ENCODE measurements around the gene MET. TPM values are rescaled to one million over a fixed set of nuclear protein-coding genes. Genes with fewer than 3 reads are reported as not detected.

The MET gene
- total RNA-seq, 1 experiment from 2014 or later, result 5.0 TPM

DNA sequence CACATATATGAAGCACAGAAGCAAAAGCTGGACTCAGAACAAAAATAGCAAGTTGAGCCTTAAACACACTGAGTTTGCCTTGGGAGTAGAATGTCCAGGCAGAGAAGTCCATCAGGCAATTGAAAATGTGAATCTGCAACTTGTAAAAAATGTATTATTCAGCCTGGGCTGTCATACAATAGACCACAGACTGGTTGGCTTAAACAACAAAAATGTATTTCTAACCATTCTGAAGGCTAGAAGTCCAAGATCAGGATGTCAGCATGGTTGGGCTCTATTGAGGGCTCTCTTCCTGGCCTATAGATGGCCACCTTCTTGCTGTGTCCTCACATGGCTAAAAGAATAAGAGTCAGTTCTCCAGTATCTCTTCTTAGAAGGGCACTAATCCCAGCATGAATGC, 113.8 kb downstream of the MET start:
- no peak overlapping the region for H3K9ac ChIP-seq (ENCODE audit: extremely low read depth, insufficient read length, low read length)
- no peak overlapping the region for H3K27ac Mint-ChIP-seq
- no peak for DNase-seq

More for the DNA sequence above, 113.8 kb downstream of the MET start:
- Histone ChIP-seq H2BK5ac (ENCODE audit: insufficient read length, low read length) (no peak overlapping the region), H3K14ac (ENCODE audit: insufficient read depth, low read length) (no peak overlapping the region), H4K5ac (ENCODE audit: insufficient read length, low read depth, low read length) (no peak overlapping the region), H4K91ac (ENCODE audit: insufficient read length, low read depth, low read length) (no peak overlapping the region), H3K18ac (ENCODE audit: insufficient read length, low read depth, low read length) (no peak overlapping the region), H3K9me3 (ENCODE audit: control insufficient read depth, low read depth, low read length) (no peaks in the 10 kb centered on the region), H4K20me1 (ENCODE audit: control insufficient read depth, insufficient read depth, insufficient read length) (no peaks in the 10 kb centered on the region), H2AFZ (ENCODE audit: low read length) (no peak overlapping the region), H3K23ac (ENCODE audit: insufficient read length, low read depth, low read length) (no peak overlapping the region), H2BK15ac (ENCODE audit: low read depth, low read length) (no peak overlapping the region), H3K23me2 (ENCODE audit: insufficient read length, low read depth, low read length, poor library complexity, severe bottlenecking) (no peaks in the 10 kb centered on the region), H2AK5ac (ENCODE audit: insufficient read length, low read length) (no peak overlapping the region), H2BK120ac (ENCODE audit: low read depth, low read length, poor library complexity, severe bottlenecking) (no peak overlapping the region), H3K27me3 (ENCODE audit: insufficient read depth, low read length) (no peaks in the 10 kb centered on the region), H3K4ac (ENCODE audit: low read depth, low read length) (no peak overlapping the region), H2BK20ac (ENCODE audit: low read depth, low read length, poor library complexity, severe bottlenecking) (no peak overlapping the region), H3K27ac (ENCODE audit: insufficient read length, low read depth, low read length) (no peak overlapping the region), H3K79me2 (ENCODE audit: insufficient read depth, low read length) (no peaks in the 10 kb centered on the region), H3K4me2 (ENCODE audit: insufficient read depth, insufficient read length, low read length) (no peak overlapping the region), H3T11ph (ENCODE audit: low read length) (no peak overlapping the region), H2BK12ac (ENCODE audit: insufficient read length, low read depth, low read length) (no peak overlapping the region), H3K4me1 (ENCODE audit: insufficient read depth, low read length) (peaks cover 6% of the 10 kb centered on the region; the same call in 1 of the 2 replicates), H3K79me1 (ENCODE audit: insufficient read depth, low read depth, low read length, poor library complexity, severe bottlenecking) (no peaks in the 10 kb centered on the region), H4K8ac (replicated peaks; ENCODE audit: insufficient read length, low read depth, low read length) (no peak overlapping the region), H3K56ac (ENCODE audit: insufficient read length, low read depth, low read length) (no peak overlapping the region)
- no peaks in the 10 kb centered on the region for H3K36me3 Mint-ChIP-seq (ENCODE audit: insufficient read depth in 1 of 3, low read depth in 3 of 3)
- H3K4me3 Mint-ChIP-seq, result no peak overlapping the region
- H3K9me3 Mint-ChIP-seq, result no peaks in the 10 kb centered on the region
- H3K27me3 Mint-ChIP-seq (ENCODE audit: low read depth), result no peaks in the 10 kb centered on the region; the same call in 1 of the 2 replicates
- peaks cover 24 to 25% of the 10 kb centered on the region in 2 experiments for H3K4me1 Mint-ChIP-seq
- TF ChIP-seq, protein P1, sequence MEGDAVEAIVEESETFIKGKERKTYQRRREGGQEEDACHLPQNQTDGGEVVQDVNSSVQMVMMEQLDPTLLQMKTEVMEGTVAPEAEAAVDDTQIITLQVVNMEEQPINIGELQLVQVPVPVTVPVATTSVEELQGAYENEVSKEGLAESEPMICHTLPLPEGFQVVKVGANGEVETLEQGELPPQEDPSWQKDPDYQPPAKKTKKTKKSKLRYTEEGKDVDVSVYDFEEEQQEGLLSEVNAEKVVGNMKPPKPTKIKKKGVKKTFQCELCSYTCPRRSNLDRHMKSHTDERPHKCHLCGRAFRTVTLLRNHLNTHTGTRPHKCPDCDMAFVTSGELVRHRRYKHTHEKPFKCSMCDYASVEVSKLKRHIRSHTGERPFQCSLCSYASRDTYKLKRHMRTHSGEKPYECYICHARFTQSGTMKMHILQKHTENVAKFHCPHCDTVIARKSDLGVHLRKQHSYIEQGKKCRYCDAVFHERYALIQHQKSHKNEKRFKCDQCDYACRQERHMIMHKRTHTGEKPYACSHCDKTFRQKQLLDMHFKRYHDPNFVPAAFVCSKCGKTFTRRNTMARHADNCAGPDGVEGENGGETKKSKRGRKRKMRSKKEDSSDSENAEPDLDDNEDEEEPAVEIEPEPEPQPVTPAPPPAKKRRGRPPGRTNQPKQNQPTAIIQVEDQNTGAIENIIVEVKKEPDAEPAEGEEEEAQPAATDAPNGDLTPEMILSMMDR (conservative IDR thresholded peaks at IDR 0.05), result no peak

Data from H9 (cell line).